ENCODE results near the gene CCDC149.

Gene CCDC149

DNA sequence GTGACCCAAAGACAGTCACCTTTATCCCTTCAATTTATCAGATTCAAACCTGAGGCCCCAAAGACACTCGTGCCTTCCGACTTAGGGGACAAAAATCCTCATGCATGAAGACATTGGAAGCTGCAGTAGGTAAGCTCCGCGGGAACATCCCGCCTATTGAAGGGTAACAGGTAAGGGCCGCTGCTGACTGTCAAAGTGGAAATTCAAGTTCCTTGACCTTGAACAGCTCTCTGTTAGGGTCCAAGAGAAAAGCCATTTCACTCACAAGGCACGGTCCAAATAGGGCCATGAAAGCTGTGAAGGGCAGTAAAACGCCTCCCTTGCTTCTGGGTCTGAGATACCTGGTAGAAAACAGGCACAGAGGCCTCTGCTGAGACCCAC is 34.2 kb downstream of the CCDC149 start:
- no peak for DNase-seq (ENCODE audit: low read depth)

DNA sequence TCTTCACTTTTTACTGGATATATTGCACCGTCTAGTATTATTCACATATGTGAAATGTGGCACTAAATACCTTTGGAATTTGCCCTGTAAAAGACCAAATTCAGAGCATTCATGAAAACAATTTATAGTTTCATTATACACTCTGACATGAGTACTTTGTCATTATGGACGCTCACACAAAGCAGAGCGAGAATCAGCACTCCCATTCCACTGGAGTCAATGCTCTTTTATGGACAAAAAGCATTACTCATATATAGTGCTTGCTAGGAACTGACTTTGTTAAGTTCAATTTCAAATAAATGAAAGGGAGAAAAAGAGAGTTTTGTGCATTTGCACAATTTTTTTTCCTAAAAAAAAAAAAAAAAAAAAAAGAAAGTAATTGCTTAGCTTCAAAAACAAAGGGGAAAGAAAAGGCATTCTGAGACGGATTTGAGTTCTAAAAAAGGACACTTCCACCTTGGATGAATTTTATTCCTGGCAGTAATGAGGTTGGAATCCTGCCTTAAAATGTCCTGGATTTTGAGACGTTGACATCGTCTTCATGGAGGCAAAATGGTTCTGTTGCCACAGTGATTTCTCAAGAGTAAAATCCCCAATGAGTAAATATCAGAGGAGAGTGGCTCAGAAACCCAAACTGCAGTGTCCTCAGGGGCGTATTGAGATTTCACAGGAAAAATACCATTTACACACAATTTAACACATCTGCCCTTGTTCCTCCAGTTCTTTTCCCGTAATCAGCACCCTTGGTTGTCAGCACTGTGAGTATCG is 34.8 kb downstream of the CCDC149 start:
- DNase-seq (ENCODE audit: low read depth), result no peak

DNA sequence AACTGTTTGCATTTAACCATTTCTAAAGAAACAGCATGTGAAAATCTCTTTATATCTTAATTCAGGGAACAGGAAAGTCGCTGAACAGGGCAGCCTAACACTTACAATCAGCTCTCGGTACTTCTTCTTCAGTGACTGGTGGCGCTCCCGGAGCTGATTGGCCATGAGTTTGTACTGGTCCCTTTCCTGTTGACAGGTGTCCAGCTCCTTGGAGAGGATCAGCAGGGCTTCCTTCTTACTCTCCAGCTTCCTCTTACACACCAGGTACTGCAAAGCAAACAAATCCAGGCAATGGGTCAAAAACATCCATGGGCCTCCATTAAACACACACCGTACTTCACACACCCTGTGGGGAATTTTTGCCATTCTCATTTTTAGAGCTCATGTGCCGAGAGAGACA is 36.4 kb downstream of the CCDC149 start:
- no peak for DNase-seq (ENCODE audit: low read depth)

DNA sequence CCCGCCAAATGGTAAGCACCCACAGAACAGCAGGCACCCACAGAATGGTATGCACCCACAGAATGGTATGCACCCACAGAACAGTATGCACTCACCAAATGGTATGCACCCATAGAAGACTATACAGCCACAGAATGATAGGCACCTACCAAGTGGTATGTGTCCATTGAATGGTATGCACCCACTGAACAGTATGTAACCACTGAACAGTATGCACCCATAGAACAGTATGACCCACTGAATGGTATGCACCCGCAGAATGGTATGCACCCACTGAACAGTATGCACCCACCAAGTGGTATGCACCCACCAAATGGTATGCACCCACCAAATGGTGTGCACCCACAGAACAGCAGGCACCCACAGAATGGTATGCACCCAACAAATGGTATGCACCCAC is 40.1 kb downstream of the CCDC149 start:
- DNase-seq (ENCODE audit: low read depth), result no peak

DNA sequence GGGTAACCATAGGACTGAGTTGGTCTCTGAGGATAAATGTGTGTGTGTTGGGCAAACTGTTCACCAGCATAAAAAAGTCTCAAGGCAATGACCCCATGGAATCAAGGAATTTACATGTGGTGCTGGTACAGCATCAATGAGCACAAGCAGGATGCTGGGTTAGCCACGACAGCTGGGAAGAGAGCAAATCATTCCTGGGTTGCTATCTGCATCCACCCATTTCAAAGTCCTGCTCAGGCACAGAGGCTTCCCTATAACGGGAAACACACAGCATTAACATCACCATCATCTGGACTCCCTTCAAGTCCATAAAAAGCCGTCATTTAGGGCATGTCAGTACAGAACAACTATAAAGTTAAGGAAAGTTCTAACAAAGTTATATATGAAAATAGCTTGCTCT is 41.6 kb downstream of the CCDC149 start:
- DNase-seq (ENCODE audit: low read depth), result no peak

DNA sequence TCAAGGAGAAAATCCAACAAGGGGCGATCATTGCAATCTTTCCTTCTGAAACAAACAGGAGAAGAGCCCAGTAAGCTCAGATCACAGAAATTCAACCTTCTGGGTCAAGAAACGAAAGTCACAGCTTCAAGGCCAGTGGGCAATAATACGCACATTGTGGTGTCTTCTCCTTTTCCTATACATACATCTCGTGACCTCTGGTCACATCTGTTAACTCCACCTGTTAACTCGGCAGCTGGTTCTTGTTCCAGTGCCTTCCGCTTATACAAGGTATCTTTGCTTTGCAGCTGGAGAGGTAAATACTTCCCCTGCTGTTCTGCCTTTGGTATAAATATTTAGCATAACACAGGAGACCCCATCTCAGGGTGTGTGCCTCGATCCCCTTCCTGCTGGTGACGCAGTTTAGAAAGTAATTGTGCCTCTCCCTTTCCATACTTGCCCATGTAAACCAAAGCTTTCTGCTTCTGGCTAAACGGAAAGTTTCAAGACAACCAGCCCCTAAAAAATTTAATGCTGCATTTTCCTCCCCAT is 45.0 kb downstream of the CCDC149 start:
- DNase-seq (ENCODE audit: low read depth), result no peak

DNA sequence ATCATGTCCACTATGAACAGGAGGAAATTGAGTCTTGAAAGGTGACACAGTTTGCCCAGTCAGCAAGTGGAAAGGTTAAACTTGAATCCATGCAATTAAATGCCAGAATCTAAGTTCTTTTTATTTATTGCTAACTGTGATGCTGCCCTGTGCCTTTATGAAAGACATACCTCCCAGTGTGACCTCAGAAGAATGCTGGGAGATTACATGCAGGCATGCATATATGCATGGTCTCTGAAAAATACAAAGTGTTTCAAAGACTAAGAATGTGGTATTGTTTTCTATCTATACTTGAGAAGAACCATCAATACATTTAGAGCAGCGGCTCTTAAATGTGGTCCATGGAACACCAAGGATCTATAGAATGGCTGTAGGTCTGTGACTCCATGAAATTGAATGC is 45.6 kb downstream of the CCDC149 start:
- no peak for DNase-seq (ENCODE audit: low read depth)

DNA sequence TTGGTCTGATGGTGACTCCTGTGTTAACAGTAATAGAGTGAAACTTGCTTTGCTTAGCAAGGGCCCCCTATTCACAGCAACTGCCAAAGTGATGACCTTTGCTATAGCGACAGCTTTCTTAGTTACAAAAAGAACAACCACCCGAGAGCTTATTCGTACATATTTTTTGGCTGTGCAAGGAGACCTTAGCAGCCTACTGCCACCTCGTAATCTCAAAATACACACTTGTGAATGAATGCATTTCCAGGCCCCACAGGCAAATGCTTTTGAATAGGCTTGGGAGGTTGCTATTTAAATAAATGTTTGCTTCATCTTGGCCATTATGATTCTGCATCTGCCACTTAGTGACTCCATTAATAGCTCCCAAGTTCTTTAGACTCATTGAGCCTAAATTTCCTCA is 47.4 kb downstream of the CCDC149 start:
- DNase-seq (ENCODE audit: low read depth), result no peak

DNA sequence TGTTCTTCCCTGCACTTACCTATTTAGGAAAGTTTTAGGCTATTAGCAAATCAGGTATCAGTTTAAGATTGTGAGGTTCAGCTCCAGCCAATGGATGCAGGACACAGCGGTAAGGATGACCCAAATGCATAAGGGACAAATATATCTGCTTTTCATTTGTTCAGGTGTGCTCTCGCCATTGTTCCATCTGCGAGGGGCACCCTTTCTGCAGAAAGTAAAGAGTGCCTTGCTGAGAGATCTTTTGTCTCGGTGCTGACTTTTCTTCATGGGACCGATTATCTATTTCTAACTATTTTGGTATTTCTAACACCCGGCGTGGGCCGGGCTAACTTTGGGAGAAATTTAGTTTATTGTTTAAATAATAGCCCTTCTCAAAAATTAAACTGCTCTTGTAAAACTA is 49.0 kb downstream of the CCDC149 start:
- DNase-seq (ENCODE audit: low read depth), result no peak

DNA sequence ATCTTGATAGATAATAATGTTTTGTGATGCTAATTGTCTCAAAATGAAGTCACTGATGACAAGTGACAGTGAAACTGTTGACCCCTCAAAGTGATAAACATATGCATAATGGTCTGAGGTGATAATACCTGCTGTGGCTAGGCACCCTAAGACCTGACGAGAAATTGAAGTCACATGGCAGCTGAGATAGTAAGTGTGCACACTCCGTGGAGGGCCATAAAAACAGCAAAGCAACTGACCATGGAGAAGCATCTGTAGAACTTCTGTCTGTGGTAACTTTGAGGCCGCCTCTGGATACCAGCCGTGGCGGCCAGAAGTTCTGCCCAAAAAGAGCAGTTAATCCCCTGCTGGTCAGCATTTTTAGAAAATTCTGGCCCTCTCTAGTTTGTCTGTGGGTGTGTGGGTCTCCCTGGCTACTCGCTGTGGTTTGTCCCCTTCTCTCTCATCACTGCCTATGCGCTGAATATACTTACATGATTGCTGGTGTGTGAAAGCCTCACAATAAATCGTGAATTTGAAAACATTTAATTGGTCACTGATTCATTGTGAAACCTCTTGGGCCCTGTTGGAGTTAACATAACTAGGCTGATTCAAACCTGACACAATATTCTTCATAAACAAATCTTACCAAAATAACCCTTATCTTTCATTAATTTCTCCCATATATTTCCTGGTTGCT is 50.6 kb downstream of the CCDC149 start:
- no peak for DNase-seq (ENCODE audit: low read depth)

DNA sequence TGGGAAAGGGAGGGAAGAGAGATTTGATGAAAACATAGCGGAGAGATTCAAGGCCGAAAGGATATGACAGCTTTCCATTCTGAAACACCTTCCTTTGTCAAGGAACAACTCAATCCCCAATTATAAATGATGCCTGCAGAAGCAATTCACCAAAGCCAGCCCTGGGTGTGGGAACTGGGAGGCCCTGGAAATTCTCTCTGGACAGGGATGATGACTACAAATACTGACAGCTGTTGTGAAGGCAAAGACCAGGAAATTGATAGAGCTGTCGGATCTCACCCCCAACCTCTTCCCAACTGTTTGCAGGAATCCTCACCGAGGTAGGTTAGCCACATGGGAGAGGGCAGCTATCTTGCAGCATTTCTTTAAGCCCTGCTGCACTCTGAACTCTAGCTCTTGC is 54.3 kb downstream of the CCDC149 start:
- DNase-seq (ENCODE audit: low read depth), result no peak

DNA sequence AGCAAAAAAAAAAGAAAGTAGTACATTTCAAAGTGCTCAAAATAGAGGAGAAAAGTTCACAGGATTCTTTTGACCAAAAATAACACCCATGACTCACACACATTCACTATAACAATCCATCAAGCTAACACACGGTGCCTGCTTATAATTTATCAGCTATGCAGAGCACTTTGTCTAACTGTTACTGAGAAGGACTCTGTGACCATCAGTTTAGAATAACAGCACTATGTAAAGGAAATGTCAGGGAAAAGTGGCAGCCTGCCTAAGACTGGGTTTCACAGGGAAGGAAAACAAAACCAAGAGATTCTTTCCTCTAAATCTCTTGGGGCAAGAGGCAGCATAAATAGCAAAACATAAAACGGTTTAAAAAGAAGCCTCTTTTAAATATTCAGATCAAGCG is 54.8 kb downstream of the CCDC149 start:
- DNase-seq (ENCODE audit: low read depth), result peak; percentile 36

DNA sequence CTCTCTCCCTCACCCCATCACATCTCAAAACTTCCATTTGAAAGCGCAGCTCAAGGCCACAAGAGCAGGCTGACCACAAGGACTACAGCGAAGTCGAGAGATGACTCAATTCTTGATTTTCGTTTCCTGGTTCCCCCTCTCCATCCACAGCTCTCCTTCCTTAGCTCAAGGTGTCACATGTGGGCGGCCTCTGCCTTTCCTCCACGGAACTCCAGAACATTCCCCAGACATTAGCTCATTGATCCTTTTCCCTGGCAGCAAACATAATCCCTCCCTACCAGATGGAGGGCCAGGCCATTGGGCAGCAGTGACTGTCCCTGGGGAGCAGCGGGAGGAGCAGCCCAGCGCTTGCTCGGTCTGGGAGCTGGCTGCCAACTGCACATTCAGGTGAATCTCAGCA is 56.3 kb downstream of the CCDC149 start:
- peak; percentile 85 for DNase-seq (ENCODE audit: low read depth)

DNA sequence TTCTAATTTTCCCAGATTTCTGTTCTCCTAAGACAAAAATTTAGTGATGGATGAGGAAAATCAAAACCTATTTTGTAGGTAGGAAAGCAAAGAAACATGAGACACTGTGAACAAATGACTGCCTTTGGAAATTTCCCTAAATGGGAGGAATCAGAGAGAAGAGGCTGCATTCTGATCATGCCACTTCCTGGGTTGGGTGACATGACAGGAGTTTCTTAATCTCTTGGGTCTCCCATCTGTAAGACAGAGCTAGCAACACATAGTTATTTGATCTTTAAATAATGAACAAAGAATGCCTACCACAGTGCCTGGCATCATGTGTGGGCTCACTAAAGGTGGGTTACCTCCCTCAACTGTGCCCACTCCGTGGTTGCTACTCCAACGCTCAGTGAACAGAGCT is 57.1 kb downstream of the CCDC149 start:
- DNase-seq (ENCODE audit: low read depth), result no peak

DNA sequence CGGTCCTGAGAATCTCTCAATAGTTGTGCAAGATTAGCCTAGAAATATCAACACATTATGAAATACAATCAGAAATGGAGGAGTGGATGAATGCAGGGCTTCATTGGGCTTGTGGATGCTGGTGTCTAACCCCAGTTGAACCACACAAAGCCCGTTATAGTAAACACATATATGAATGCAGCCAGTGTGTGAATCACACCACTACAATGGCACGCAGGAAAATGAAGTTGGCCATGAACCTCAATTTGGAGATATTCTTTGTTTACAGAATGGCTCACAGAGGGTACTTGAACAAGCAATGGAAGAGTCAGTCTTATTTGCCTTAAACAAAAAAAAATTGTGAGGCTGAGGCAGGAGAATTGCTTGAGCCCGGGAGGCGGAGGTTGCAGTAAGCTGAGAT is 59.7 kb downstream of the CCDC149 start:
- DNase-seq (ENCODE audit: low read depth), result no peak

DNA sequence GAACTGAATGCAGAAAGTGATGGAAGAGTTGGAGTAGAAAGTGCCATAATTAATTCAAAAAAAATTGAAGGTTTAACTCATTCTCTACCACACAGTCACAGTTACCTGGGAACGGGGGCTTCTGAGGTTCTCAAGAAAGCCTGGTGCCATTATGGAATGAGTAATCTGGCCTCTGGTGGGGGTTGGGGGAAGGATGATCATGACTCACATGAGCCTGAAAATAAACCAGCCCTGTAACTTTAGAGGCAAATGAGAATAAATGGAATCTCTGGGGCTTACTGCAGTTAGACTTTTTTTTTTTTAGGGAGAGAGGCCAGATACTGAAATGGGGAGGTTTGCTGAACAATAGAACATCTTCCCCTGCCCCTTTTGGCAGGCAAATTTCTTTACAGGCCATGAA is 62.2 kb downstream of the CCDC149 start:
- peak; percentile 83 for DNase-seq (ENCODE audit: low read depth)

DNA sequence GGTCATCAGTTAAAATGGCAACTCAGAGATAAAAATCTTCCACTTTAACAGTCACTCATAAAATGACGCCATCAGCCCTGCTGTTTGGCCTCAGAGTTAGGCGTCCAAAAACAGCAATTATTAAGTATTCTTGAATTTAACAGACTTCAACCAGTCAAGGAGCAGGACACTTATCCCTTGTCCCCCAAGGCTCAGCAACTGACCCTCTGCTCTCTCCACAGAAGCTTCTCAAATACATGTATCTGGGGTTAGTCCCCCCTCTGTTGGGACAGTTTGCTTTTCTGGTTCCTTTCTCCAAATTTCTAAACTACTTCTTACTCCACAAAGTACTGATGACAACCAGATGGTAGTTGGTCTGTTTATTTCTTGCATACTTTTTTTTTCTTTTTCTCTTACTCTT is 63.1 kb downstream of the CCDC149 start:
- no peak for DNase-seq (ENCODE audit: low read depth)

DNA sequence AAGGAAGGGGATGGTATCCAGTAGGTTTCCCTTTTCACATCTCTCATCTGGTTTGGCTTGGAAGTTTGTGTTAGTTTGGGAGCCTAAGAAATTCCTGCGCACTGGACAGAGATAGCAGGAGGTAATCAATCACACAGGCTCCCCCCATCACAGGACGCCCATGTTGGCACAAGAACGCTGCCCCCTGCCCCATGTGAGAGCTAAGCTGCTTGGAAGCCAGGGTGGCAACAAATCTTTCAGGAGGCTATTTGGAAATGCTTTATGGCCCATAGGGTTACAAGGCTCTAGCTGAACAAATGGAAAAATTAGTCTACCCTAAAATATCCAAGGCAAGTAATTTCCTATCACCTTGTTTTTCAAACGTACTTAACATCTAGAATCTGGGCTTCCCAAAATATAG is 63.5 kb downstream of the CCDC149 start:
- no peak for DNase-seq (ENCODE audit: low read depth)

DNA sequence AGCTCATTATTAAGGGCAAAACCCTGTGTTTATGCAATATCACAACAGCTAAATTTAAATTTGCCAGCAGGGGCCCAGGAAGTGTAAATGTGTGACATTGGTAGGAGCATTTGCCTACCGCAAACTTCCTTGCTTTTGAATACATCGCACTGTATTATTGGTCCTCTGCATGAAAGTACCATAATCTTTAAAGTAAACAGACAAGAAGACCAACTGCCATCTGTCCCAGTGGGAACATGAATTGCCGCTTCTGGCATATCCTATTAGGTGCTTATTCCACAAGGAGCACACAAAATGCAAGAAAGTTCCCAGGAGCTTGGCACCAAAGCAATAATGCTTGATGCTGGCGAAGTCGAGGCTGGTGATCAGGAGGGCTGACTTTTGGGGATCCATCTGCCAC is 66.1 kb downstream of the CCDC149 start:
- no peak for DNase-seq (ENCODE audit: low read depth)

DNA sequence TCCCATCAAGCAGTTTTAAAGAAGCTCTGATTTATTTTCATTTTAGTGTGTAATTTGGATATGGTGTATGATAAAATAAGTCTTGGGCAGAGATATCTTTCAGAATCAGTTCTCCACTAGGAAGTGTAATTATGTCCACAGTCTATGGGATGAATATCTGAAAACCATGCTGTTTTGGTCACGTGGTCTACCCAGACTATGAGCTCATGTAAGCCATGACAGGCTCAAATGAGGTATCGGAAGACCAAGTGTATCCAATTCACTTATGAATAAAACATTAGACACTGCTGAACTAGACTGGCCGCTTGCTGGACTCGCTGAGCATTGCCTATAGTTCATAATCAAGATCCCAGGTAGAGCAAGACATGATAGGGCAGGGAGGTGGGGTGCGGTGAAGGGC is 66.9 kb downstream of the CCDC149 start:
- no peak for DNase-seq (ENCODE audit: low read depth)

DNA sequence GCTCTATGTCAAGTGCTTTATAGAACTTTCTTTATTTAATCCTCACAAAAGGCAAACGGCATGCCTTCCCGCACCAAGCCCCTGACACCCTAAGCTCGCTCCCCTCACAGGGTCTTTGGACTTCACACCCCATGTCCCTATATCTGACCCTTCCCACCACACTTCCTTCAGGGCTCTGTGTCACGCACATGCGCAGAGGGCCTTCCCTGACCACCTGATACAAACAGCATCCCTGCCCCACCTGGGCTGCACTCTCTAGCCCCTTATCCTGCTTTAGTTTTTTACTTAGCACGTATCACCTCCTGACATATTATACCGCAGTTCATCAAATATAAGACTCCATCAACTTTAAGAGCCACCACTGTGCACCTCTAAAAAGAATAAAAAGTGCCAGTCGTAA is 67.7 kb downstream of the CCDC149 start:
- no peak for DNase-seq (ENCODE audit: low read depth)

DNA sequence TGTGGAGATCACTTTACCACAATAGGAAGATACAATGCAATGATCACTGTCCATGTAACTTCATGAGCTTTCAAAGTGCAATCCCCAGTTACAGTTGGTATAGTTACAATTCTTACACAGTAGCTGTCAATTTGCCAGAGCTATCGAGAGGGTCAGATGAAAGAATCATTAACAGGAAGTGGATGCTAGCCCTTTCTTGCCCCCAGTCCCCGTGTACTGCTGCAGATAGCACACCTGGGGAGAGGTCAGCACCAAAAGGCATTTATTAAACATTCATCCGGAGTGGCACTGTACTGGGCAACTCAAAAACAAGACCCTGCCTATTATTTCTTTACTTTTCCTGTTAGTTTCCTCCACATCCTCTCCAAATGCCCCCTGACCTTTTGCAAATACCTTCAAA is 69.7 kb downstream of the CCDC149 start:
- no peak for DNase-seq (ENCODE audit: low read depth)

DNA sequence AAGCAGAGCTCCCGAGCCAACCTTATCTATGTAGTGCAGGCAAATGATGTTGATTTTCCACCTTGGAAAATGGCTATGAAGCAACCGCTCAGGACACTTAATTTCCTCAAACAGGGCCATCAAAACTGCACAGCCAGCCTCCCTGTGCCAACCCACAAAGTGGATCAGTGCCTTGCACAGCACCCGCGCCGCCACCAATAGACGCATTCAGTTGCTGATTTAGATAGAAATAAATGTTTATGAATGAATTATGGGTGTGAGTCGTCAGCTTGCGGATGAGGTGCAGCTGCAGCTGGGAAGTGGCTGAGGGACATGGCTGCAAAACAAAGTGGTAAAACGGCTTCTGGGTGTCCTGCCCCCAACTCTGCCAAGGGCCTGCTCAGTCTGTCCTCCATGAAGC is 70.5 kb downstream of the CCDC149 start:
- no peak for DNase-seq (ENCODE audit: low read depth)
